K562 (cell line): ENCODE data around the gene ITGA3. TPM values are rescaled to one million over a fixed set of nuclear protein-coding genes. Genes with fewer than 3 reads are reported as not detected.

ENCODE experiments used
- ATAC-seq: fragments of 200-7000 bp; cut with Tn5 transposase; 3 replicates; pipeline ENCODE4 v1.9.1; 2020; ENCODE audit warnings: moderate library complexity
- BruUV-seq: library from RNA; stranded (reverse); fragments of 400-500 nt; replicated peaks from 2 replicates; lab custom pipeline; 2021; lab: Mats Ljungman, UMichigan
- CTCF ChIA-PET: fragments of 300-600 bp; formaldehyde crosslinking; extraction: SDS; loops from one replicate; lab custom pipeline; 2021; ENCODE audit warnings: low intra/inter-chr PET ratio; lab: Yijun Ruan, JAX
- POLR2A ChIA-PET: fragments of 300-600, 350-650 bp; sonication (Branson Sonifier 250); formaldehyde crosslinking; extraction: SDS; loops from one replicate; lab custom pipeline; 2021; ENCODE audit warnings: antibody characterized with exemption, inconsistent platforms; lab: Yijun Ruan, JAX
- DNase-seq, 4 experiments: peaks; one replicate each; pipeline versions ENCODE4 v3.0.0 to v3.0.0-alpha.2; 2011 to 2018; ENCODE audit warnings: low spot score in 3 of 4, mixed read lengths in 3 of 4; ENCODE audit errors: extremely low read depth in 1 of 4
- FAIRE-seq: peaks from 2 replicates; lab custom pipeline; 2011; peaks lifted over from hg19 to GRCh38; lab: Jason Lieb, UNC
- H2AFZ ChIP-seq: 2 replicates; pipeline ENCODE4 v1.6.0; 2011; ENCODE audit warnings: low read depth, low read length, control low read depth, inconsistent platforms
- H3K27ac ChIP-seq: fragments of 200-600 bp; 3 replicates; pipeline ENCODE4 v1.8.0; 2011; ENCODE audit warnings: low read depth, mild to moderate bottlenecking, control low read depth, inconsistent platforms, low read length, moderate library complexity, mixed read lengths; ENCODE audit errors: extremely low read depth
- H3K27me3 ChIP-seq, 2 experiments: fragments of 300-600 bp in 1 of 2; 2 replicates in 1 of 2; 3 replicates in 1 of 2; pipeline versions ENCODE4 v1.6.0 to v1.8.0; 2011; ENCODE audit warnings: inconsistent platforms in 2 of 2, low read length in 2 of 2, mild to moderate bottlenecking in 1 of 2, mixed read lengths in 1 of 2, moderate library complexity in 1 of 2; ENCODE audit not compliant: control insufficient read depth in 2 of 2, insufficient read depth in 2 of 2
- H3K36me3 ChIP-seq: fragments of 300-600 bp; 3 replicates; pipeline ENCODE4 v1.8.0; 2011; ENCODE audit warnings: mild to moderate bottlenecking, low read length, inconsistent platforms; ENCODE audit not compliant: control insufficient read depth, insufficient read depth
- H3K4me1 ChIP-seq, 2 experiments: fragments of 200-600 bp in 1 of 2; replicated peaks in 1 of 2; 2 replicates in 1 of 2; 3 replicates in 1 of 2; pipeline versions ENCODE4 v1.5.1 to v1.8.0; 2011; ENCODE audit warnings: inconsistent platforms in 2 of 2, low read length in 2 of 2, mild to moderate bottlenecking in 1 of 2, mixed read lengths in 1 of 2, moderate library complexity in 1 of 2; ENCODE audit not compliant: control insufficient read depth in 2 of 2, insufficient read depth in 2 of 2
- H3K4me2 ChIP-seq: 2 replicates; pipeline ENCODE4 v1.6.1; 2011; ENCODE audit warnings: low read length, control low read depth, inconsistent platforms, mixed read lengths; ENCODE audit not compliant: insufficient read depth
- H3K4me3 ChIP-seq: fragments of 200-600 bp; sonication (generic), shearing (Covaris generic); 2 replicates; pipeline ENCODE4 v1.5.1; 2016; ENCODE audit warnings: control low read depth, inconsistent platforms
- H3K79me2 ChIP-seq: fragments of 200-600 bp; 3 replicates; pipeline ENCODE4 v1.8.0; 2011; ENCODE audit warnings: low read length, inconsistent platforms; ENCODE audit not compliant: control insufficient read depth, insufficient read depth
- H3K9ac ChIP-seq, 2 experiments: 2 replicates each; pipeline versions ENCODE4 v1.6.0 to v1.6.1; 2011; ENCODE audit warnings: low read depth in 2 of 2, low read length in 2 of 2, control low read depth in 1 of 2, inconsistent platforms in 1 of 2, mild to moderate bottlenecking in 1 of 2, mixed read lengths in 1 of 2; ENCODE audit not compliant: insufficient read depth in 1 of 2
- H3K9me1 ChIP-seq: one replicate; pipeline ENCODE4 v1.6.0; 2011; ENCODE audit warnings: inconsistent platforms, mild to moderate bottlenecking, low read length, moderate library complexity; ENCODE audit not compliant: control insufficient read depth, insufficient read depth
- H3K9me3 ChIP-seq: replicated peaks from 2 replicates; pipeline ENCODE4 v1.5.1; 2011; ENCODE audit warnings: low read depth, low read length, inconsistent platforms; ENCODE audit not compliant: control insufficient read depth, insufficient read depth
- H4K20me1 ChIP-seq: replicated peaks from 2 replicates; pipeline ENCODE4 v1.6.1; 2011; ENCODE audit warnings: low read length, inconsistent platforms, mixed read lengths; ENCODE audit not compliant: control insufficient read depth, insufficient read depth
- BDP1 ChIP-seq: IDR thresholded peaks from 3 replicates; pipeline ENCODE4 v1.6.1; 2011; ENCODE audit not compliant: insufficient read length, insufficient read depth
- EZH2 ChIP-seq: IDR thresholded peaks from 2 replicates; pipeline ENCODE4 v1.6.1; 2012; ENCODE audit warnings: low read depth, mild to moderate bottlenecking, inconsistent platforms, low read length, borderline replicate concordance
- FOSL1 ChIP-seq: fragments of 200-800 bp; sonication (Bioruptor generic); conservative IDR thresholded peaks from 2 replicates; pipeline ENCODE4 v1.6.1; 2016; ENCODE audit warnings: missing genetic modification characterization, missing compliant biosample characterization
- GTF2A2 ChIP-seq: IDR thresholded peaks from 2 replicates; pipeline ENCODE4 v1.6.1; 2016; ENCODE audit warnings: mild to moderate bottlenecking, missing genetic modification characterization, missing compliant biosample characterization
- KLF10 ChIP-seq: fragments of 250-450 bp; sonication (Bioruptor Pico); IDR thresholded peaks from 2 replicates; pipeline ENCODE4 v1.6.1; 2021; ENCODE audit warnings: matching md5 sums
- MAFF ChIP-seq: IDR thresholded peaks from 2 replicates; pipeline ENCODE4 v1.6.1; 2012; ENCODE audit warnings: low read length, improper control_type of control experiment
- POLR2AphosphoS2 ChIP-seq: IDR thresholded peaks from 2 replicates; pipeline ENCODE4 v1.6.1; 2012; ENCODE audit warnings: low read length, improper control_type of control experiment
- PREB ChIP-seq: sonication (generic); formaldehyde crosslinking; IDR thresholded peaks from 2 replicates; pipeline ENCODE4 v1.8.1; 2023; ENCODE audit warnings: mild to moderate bottlenecking, missing genetic modification reagents
- SIN3B ChIP-seq: fragments of 450-650 bp; IDR thresholded peaks from 2 replicates; pipeline ENCODE4 v1.6.1; 2017; ENCODE audit warnings: low read depth, mild to moderate bottlenecking, moderate library complexity
- SMC3 ChIP-seq: conservative IDR thresholded peaks from 2 replicates; pipeline ENCODE4 v1.6.1; 2011; ENCODE audit warnings: low read depth, low read length, improper control_type of control experiment; ENCODE audit not compliant: insufficient read depth
- SP2 ChIP-seq: IDR thresholded peaks from 2 replicates; pipeline ENCODE4 v1.6.1; 2011; ENCODE audit warnings: mild to moderate bottlenecking, low read depth, low read length, moderate library complexity; ENCODE audit not compliant: poor library complexity, severe bottlenecking; ENCODE audit errors: extremely low read depth
- ZNF785 ChIP-seq: fragments of 250-450 bp; sonication (Bioruptor Pico); IDR thresholded peaks from 2 replicates; pipeline ENCODE4 v1.4.0; 2020; ENCODE audit warnings: mild to moderate bottlenecking
- WGBS: fragments of 100-300 bp; shearing (Covaris generic); methylation state at CpG from one replicate; pipeline ENCODE4 v1.1.6; 2016; ENCODE audit warnings: low coverage, mixed read lengths; ENCODE audit not compliant: insufficient coverage; ENCODE audit errors: missing lambda C conversion rate; 5-methylcytosine and 5-hydroxymethylcytosine counted together
- in situ Hi-C: fragments of 300-500 bp; cut with MboI; formaldehyde crosslinking; loops from 4 replicates; pipeline ENCODE4 v1.15.0; 2018; ENCODE audit warnings: inconsistent platforms, mixed read lengths
- intact Hi-C: fragments of 100-400 bp; cut with micrococcal nuclease; formaldehyde crosslinking; loops from 2 replicates; pipeline ENCODE4 v1.14.2; 2022
- polyA plus RNA-seq, 8 experiments: library from polyadenylated mRNA; depleted of rRNA in 4 of 8; stranded (reverse) in 5 of 8; unstranded in 3 of 8; fragments of >200 nt; fragmentation: Nextera tagmentation in 2 of 8; fragmentation: Illumina TruSeq in 1 of 8; extraction: Ambion mirVana in 2 of 8; extraction: Trizol in 1 of 8; gene quantifications; 2 replicates each; pipeline versions ENCODE4 v1.2.1 to v1.2.3, GENCODE V29; 2011 to 2014; ENCODE audit warnings: inconsistent platforms in 1 of 8, missing spikeins in 1 of 8
- total RNA-seq, 7 experiments: library from RNA; depleted of rRNA in 6 of 7; stranded (reverse); fragments of >200 nt in 6 of 7; fragmentation: Illumina TruSeq in 2 of 7; extraction: Trizol in 2 of 7; gene quantifications; 2 replicates each; pipeline versions ENCODE4 v1.2.1 to v1.2.3, GENCODE V29; 2011 to 2021; ENCODE audit warnings: low replicate concordance in 1 of 7
- TF ChIP-seq, protein P1 (sequence below): fragments of 450-650 bp; IDR thresholded peaks from 2 replicates; pipeline ENCODE4 v1.6.1; 2018; ENCODE audit not compliant: partially characterized antibody
- TF ChIP-seq, protein P2 (sequence below), 3 experiments: IDR thresholded peaks in 2 of 3; conservative IDR thresholded peaks in 1 of 3; 2 replicates each; pipeline ENCODE4 v1.5.1; 2011 to 2012; ENCODE audit warnings: low read length in 3 of 3, mild to moderate bottlenecking in 3 of 3, control low read depth in 2 of 3, improper control_type of control experiment in 1 of 3, inconsistent platforms in 1 of 3, low read depth in 1 of 3, mixed read lengths in 1 of 3, moderate library complexity in 1 of 3; ENCODE audit not compliant: insufficient read depth in 2 of 3

ITGA3 gene
- total and polyA plus RNA-seq, 9 of the 15 experiments (the other 6 are each of a cell fraction or from before 2014, with no cell fraction given): 0.03 to 0.75 (median 0.14) TPM; not detected in 2

GRCh38 chr17:50094243-50094752, 38.4 kb downstream of the ITGA3 start:
- peaks cover 7 to 35% of the 10 kb centered on the region in 2 experiments; a peak in 4 of 5 replicates for H3K27me3 ChIP-seq
- ChIA-PET CTCF (interaction anchor here (0.7 to 1.6 kb wide), 5 partner anchors 67 to 203 kb away, joined by 3 to 6 read pairs (median 4); no protein-coding TSS in a partner anchor), POLR2A (interaction anchor here (0.5 to 1.0 kb wide), 2 partner anchors 29 to 186 kb away, joined by 4 read pairs; no protein-coding TSS in a partner anchor)
- ATAC-seq (peak; percentile 90), FAIRE-seq (peak; percentile 91), DNase-seq (peak; percentile 81 to 85 (median 84))
- H3K4me1 ChIP-seq: peaks cover 3 to 19% of the 10 kb centered on the region in 2 experiments; a peak in 3 of 5 replicates
- H3K9me3 ChIP-seq: no peaks in the 10 kb centered on the region
- H3K4me2 ChIP-seq: peak overlapping the region; percentile 63
- no peaks in the 10 kb centered on the region for H3K9me1 ChIP-seq
- H3K4me3 ChIP-seq: no peak overlapping the region
- in situ Hi-C loops: no loop called here
- H2AFZ ChIP-seq: peak overlapping the region; percentile 75
- no peak overlapping the region for H3K27ac ChIP-seq
- no TSS peak for BruUV-seq
- H3K79me2 ChIP-seq: no peaks in the 10 kb centered on the region
- WGBS: 8% methylated on average over 21 of the region's 21 CpGs
- no peaks in the 10 kb centered on the region for H3K36me3 ChIP-seq
- H4K20me1 ChIP-seq: peaks cover 13% of the 10 kb centered on the region; the same call in 1 of the 2 replicates
- no peak overlapping the region for H3K9ac ChIP-seq
- intact Hi-C loops: loop anchor here (1.0 kb wide), 2 partner anchors 67 to 203 kb away; no protein-coding TSS in a partner anchor
- TF ChIP-seq FOSL1 (tag): no peak
- TF ChIP-seq MAFF: no peak
- no peak for TF ChIP-seq GTF2A2 (tag)
- TF ChIP-seq SP2: no peak
- no peak for TF ChIP-seq BDP1
- TF ChIP-seq, protein P1, sequence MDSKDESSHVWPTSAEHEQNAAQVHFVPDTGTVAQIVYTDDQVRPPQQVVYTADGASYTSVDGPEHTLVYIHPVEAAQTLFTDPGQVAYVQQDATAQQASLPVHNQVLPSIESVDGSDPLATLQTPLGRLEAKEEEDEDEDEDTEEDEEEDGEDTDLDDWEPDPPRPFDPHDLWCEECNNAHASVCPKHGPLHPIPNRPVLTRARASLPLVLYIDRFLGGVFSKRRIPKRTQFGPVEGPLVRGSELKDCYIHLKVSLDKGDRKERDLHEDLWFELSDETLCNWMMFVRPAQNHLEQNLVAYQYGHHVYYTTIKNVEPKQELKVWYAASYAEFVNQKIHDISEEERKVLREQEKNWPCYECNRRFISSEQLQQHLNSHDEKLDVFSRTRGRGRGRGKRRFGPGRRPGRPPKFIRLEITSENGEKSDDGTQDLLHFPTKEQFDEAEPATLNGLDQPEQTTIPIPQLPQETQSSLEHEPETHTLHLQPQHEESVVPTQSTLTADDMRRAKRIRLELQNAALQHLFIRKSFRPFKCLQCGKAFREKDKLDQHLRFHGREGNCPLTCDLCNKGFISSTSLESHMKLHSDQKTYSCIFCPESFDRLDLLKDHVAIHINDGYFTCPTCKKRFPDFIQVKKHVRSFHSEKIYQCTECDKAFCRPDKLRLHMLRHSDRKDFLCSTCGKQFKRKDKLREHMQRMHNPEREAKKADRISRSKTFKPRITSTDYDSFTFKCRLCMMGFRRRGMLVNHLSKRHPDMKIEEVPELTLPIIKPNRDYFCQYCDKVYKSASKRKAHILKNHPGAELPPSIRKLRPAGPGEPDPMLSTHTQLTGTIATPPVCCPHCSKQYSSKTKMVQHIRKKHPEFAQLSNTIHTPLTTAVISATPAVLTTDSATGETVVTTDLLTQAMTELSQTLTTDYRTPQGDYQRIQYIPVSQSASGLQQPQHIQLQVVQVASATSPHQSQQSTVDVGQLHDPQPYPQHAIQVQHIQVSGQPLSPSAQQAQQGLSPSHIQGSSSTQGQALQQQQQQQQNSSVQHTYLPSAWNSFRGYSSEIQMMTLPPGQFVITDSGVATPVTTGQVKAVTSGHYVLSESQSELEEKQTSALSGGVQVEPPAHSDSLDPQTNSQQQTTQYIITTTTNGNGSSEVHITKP: no peak
- no peak for TF ChIP-seq ZNF785 (CRISPR knock-in tag)
- TF ChIP-seq, protein P2, sequence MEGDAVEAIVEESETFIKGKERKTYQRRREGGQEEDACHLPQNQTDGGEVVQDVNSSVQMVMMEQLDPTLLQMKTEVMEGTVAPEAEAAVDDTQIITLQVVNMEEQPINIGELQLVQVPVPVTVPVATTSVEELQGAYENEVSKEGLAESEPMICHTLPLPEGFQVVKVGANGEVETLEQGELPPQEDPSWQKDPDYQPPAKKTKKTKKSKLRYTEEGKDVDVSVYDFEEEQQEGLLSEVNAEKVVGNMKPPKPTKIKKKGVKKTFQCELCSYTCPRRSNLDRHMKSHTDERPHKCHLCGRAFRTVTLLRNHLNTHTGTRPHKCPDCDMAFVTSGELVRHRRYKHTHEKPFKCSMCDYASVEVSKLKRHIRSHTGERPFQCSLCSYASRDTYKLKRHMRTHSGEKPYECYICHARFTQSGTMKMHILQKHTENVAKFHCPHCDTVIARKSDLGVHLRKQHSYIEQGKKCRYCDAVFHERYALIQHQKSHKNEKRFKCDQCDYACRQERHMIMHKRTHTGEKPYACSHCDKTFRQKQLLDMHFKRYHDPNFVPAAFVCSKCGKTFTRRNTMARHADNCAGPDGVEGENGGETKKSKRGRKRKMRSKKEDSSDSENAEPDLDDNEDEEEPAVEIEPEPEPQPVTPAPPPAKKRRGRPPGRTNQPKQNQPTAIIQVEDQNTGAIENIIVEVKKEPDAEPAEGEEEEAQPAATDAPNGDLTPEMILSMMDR (IDR thresholded peaks at IDR 0.05 in 2 of 3, conservative IDR thresholded peaks at IDR 0.05 in 1 of 3; ENCODE audit: insufficient read depth in 2 of 3, low read depth in 1 of 3, low read length in 3 of 3): peak; percentile 77 to 93 (median 80)
- no peak for TF ChIP-seq EZH2
- TF ChIP-seq POLR2AphosphoS2: no peak
- TF ChIP-seq PREB: 0 out of 2 replicates have a peak, but pooled peaks have one; percentile 57
- TF ChIP-seq SIN3B: no peak
- TF ChIP-seq KLF10: no peak
- peak; percentile 58; the same call in 1 of the 2 replicates for TF ChIP-seq SMC3
